Trophoblast cell (in vitro differentiated cells and primary cell): ENCODE measurements around the gene MSH4. TPM values are rescaled to one million over a fixed set of nuclear protein-coding genes. Genes with fewer than 3 reads are reported as not detected.
"Not testable (repeated sequence)": the region's sequence is repeated elsewhere in the genome, so short reads cannot be mapped to it uniquely, and the experiment has no call there.

ENCODE experiments used
- DNase-seq, 2 donors: peaks; one replicate each; pipeline ENCODE4 v3.0.0-alpha.2; 2016
- H2AFZ ChIP-seq: 2 replicates; pipeline ENCODE4 v1.6.1; 2013; ENCODE audit warnings: low read length, moderate library complexity, mild to moderate bottlenecking; ENCODE audit not compliant: insufficient read depth, poor library complexity
- H2AK5ac ChIP-seq: 2 replicates; pipeline ENCODE4 v1.6.1; 2013; ENCODE audit warnings: mild to moderate bottlenecking, low read length
- H2BK120ac ChIP-seq: 2 replicates; pipeline ENCODE4 v1.6.1; 2013; ENCODE audit warnings: low read length, mild to moderate bottlenecking, moderate library complexity; ENCODE audit not compliant: insufficient read depth, poor library complexity
- H2BK12ac ChIP-seq: 2 replicates; pipeline ENCODE4 v1.6.1; 2013; ENCODE audit warnings: mild to moderate bottlenecking, low read length, moderate library complexity
- H2BK5ac ChIP-seq: 2 replicates; pipeline ENCODE4 v1.6.1; 2013; ENCODE audit warnings: low read length, low read depth, moderate library complexity, mild to moderate bottlenecking; ENCODE audit not compliant: poor library complexity
- H3K14ac ChIP-seq: 2 replicates; pipeline ENCODE4 v1.6.1; 2013; ENCODE audit warnings: mild to moderate bottlenecking, low read length
- H3K18ac ChIP-seq: 2 replicates; pipeline ENCODE4 v1.6.1; 2013; ENCODE audit warnings: mild to moderate bottlenecking, low read length
- H3K23ac ChIP-seq: 2 replicates; pipeline ENCODE4 v1.6.1; 2013; ENCODE audit warnings: low read length
- H3K27ac ChIP-seq: 2 replicates; pipeline ENCODE4 v1.5.1; 2013; ENCODE audit warnings: low read depth, mild to moderate bottlenecking, inconsistent platforms, low read length, moderate library complexity
- H3K27me3 ChIP-seq: 2 replicates; pipeline ENCODE4 v1.6.1; 2013; ENCODE audit warnings: inconsistent platforms, mild to moderate bottlenecking, low read length, moderate library complexity; ENCODE audit not compliant: insufficient read depth
- H3K36me3 ChIP-seq, 2 experiments: 1 replicate in 1 of 2; 2 replicates in 1 of 2; pipeline ENCODE4 v1.6.1; 2013; ENCODE audit warnings: low read length in 2 of 2, mild to moderate bottlenecking in 2 of 2, moderate library complexity in 1 of 2; ENCODE audit not compliant: insufficient read depth in 2 of 2, control insufficient read depth in 1 of 2
- H3K4ac ChIP-seq: 2 replicates; pipeline ENCODE4 v1.6.1; 2013; ENCODE audit warnings: low read depth, mild to moderate bottlenecking, low read length, moderate library complexity
- H3K4me1 ChIP-seq, 2 experiments: 1 replicate in 1 of 2; 2 replicates in 1 of 2; pipeline ENCODE4 v1.6.1; 2013; ENCODE audit warnings: low read length in 2 of 2, mild to moderate bottlenecking in 2 of 2, moderate library complexity in 1 of 2; ENCODE audit not compliant: insufficient read depth in 2 of 2, control insufficient read depth in 1 of 2
- H3K4me2 ChIP-seq: 2 replicates; pipeline ENCODE4 v1.6.1; 2013; ENCODE audit warnings: inconsistent platforms, mild to moderate bottlenecking, low read length, moderate library complexity
- H3K4me3 ChIP-seq: 2 replicates; pipeline ENCODE4 v1.5.1; 2013; ENCODE audit warnings: mild to moderate bottlenecking, low read depth, low read length, inconsistent platforms
- H3K79me1 ChIP-seq: one replicate; pipeline ENCODE4 v1.6.1; 2013; ENCODE audit warnings: low read length
- H3K79me2 ChIP-seq: 2 replicates; pipeline ENCODE4 v1.6.1; 2013; ENCODE audit warnings: low read length, mild to moderate bottlenecking; ENCODE audit not compliant: control insufficient read depth, insufficient read depth, poor library complexity
- H3K9ac ChIP-seq: 2 replicates; pipeline ENCODE4 v1.6.1; 2013; ENCODE audit warnings: mild to moderate bottlenecking, low read length
- H3K9me3 ChIP-seq: 2 replicates; pipeline ENCODE4 v1.6.1; 2013; ENCODE audit warnings: low read depth, mild to moderate bottlenecking, control low read depth, inconsistent platforms, low read length; ENCODE audit not compliant: insufficient read depth
- H4K12ac ChIP-seq: 2 replicates; pipeline ENCODE4 v1.6.1; 2013; ENCODE audit warnings: low read depth, mild to moderate bottlenecking, low read length, moderate library complexity
- H4K8ac ChIP-seq: 2 replicates; pipeline ENCODE4 v1.6.1; 2013; ENCODE audit warnings: low read depth, mild to moderate bottlenecking, low read length, moderate library complexity
- H4K91ac ChIP-seq: one replicate; pipeline ENCODE4 v1.6.1; 2013; ENCODE audit warnings: low read depth, mild to moderate bottlenecking, low read length, moderate library complexity
- WGBS: extraction: QIAGEN DNeasy Blood & Tissue Kit; methylation state at CpG from one replicate; pipeline ENCODE4 v1.1.7; 2013; ENCODE audit warnings: missing lambda C conversion rate; ENCODE audit not compliant: insufficient read length, insufficient coverage; ENCODE audit errors: extremely low coverage; 5-methylcytosine and 5-hydroxymethylcytosine counted together
- polyA plus RNA-seq: library from polyadenylated mRNA; stranded (reverse); fragments of 200-250 nt; gene quantifications from 2 replicates; pipeline ENCODE4 v1.2.3, GENCODE V29; 2013

MSH4 gene
- polyA plus RNA-seq: 0.01 and 0.04 TPM in 2 replicates

DNA sequence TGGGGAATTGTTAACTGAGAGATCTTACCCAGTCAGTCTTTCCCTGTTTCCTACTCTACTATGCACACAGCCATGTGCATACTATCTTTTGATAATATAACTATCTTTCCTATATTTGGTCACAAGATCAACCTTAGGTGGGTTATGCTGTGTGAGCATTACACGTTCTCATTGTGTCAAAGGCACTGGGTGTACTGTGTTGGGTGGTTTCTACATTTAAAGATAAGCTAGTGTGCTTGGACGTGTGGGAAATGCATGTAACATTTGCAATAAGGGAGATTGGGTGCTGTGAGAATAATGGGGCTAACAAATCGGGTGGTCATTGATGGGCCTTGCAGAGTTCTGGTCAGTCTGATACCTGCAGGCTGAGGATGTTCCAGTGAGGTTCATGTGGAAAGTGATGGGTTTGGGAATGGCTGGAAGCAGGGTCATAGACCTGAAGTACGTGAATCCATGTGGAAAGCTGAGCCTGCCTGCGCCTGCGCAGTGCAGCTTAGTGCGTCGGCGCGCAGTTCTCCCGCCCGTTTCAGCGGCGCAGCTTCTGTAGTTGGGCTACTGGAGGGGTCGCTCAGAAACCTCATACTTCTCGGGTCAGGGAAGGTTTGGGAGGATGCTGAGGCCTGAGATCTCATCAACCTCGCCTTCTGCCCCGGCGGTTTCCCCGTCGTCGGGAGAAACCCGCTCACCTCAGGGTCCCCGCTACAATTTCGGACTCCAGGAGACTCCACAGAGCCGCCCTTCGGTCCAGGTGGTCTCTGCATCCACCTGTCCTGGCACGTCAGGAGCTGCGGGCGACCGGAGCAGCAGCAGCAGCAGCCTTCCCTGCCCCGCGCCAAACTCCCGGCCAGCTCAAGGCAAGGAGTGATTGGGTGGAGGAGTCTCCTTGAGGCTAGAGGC is at the start of gene MSH4:
Gene MSH4 (plus strand): TSS at position 507 of the 897 bp plus-strand sequence. CDS start 104 bp downstream, at position 611.
- no peak within 1 kb of the TSS for H3K4me2 ChIP-seq
- no peak within 1 kb of the TSS for H3K4me3 ChIP-seq
- no peak within 1 kb of the TSS for H4K12ac ChIP-seq
- no peaks in the 10 kb centered on the region for H3K4me1 ChIP-seq
- H3K27me3 ChIP-seq: no peaks in the 10 kb centered on the region
- peaks cover 24 to 29% of the 10 kb centered on the region in 2 experiments for H3K36me3 ChIP-seq
- H4K91ac ChIP-seq: no peak within 1 kb of the TSS
- no peak within 1 kb of the TSS for H3K4ac ChIP-seq
- H2AFZ ChIP-seq: no peak within 1 kb of the TSS
- H3K27ac ChIP-seq: no peak within 1 kb of the TSS
- peak in 1 of 2 donors; percentile 54 for DNase-seq
- H3K9ac ChIP-seq: no peak within 1 kb of the TSS
- no peak within 1 kb of the TSS for H2BK12ac ChIP-seq
- H3K18ac ChIP-seq: no peak within 1 kb of the TSS
- no peak within 1 kb of the TSS for H3K14ac ChIP-seq
- no CpG with 5 or more reads among the region's 34 CpGs for WGBS
- H4K8ac ChIP-seq: no peak within 1 kb of the TSS
- H3K79me1 ChIP-seq: no peaks in the 10 kb centered on the region
- H2BK5ac ChIP-seq: no peak within 1 kb of the TSS
- H3K9me3 ChIP-seq: no peaks in the 10 kb centered on the region
- H2BK120ac ChIP-seq: no peak within 1 kb of the TSS
- H2AK5ac ChIP-seq: no peak within 1 kb of the TSS
- H3K79me2 ChIP-seq: no peaks in the 10 kb centered on the region
- no peak within 1 kb of the TSS for H3K23ac ChIP-seq

DNA sequence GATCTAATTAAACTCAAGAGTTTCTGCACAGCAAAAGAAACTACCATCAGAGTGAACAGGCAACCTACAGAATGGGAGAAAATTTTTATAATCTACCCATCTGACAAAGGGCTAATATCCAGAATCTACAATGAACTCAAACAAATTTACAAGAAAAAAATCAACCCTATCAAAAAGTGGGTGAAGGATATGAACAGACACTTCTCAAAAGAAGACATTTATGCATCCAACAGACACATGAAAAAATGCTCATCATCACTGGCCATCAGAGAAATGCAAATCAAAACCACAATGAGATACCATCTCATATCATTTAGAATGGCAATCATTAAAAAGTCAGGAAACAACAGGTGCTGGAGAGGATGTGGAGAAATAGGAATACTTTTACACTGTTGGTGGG is 39.5 kb upstream of the MSH4 start:
- H3K4me1 ChIP-seq, H3K9ac ChIP-seq, H2AFZ ChIP-seq, H3K79me2 ChIP-seq, H3K23ac ChIP-seq, H3K18ac ChIP-seq, DNase-seq, H4K91ac ChIP-seq, H3K14ac ChIP-seq, H2BK120ac ChIP-seq, H3K27ac ChIP-seq, H3K79me1 ChIP-seq, H4K8ac ChIP-seq, H2BK5ac ChIP-seq, H3K27me3 ChIP-seq, H4K12ac ChIP-seq, H2BK12ac ChIP-seq, H2AK5ac ChIP-seq, H3K4me2 ChIP-seq, H3K9me3 ChIP-seq, H3K4ac ChIP-seq, H3K4me3 ChIP-seq: not testable (repeated sequence)
- H3K36me3 ChIP-seq: peaks cover 15 to 16% of the 10 kb centered on the region in 2 experiments

DNA sequence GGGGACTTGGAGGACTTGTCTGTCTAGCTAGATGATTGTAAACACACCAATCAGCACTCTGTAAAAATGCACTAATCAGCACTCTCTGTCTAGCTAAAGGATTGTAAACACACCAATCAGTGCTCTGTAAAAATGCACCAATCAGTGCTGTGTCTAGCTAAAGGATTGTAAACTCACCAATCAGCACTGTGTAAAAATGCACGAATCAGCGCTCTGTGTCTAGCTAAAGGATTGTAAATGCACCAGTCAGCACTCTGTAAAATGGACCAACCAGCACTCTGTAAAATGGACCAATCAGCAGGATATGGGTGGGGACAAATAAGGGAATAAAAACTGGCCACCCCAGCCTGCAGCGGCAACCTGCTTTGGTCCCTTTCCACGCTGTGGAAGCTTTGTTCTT is 38.1 kb upstream of the MSH4 start:
- not testable (repeated sequence) for H4K12ac ChIP-seq, H4K8ac ChIP-seq, H3K79me1 ChIP-seq, H2AK5ac ChIP-seq, H2BK120ac ChIP-seq, H3K23ac ChIP-seq, H4K91ac ChIP-seq, H3K4me2 ChIP-seq, H3K27me3 ChIP-seq, H3K18ac ChIP-seq, H2BK12ac ChIP-seq, H3K4ac ChIP-seq, H3K4me1 ChIP-seq, H2AFZ ChIP-seq, H2BK5ac ChIP-seq, H3K4me3 ChIP-seq, H3K27ac ChIP-seq, H3K9me3 ChIP-seq, H3K14ac ChIP-seq, H3K79me2 ChIP-seq, H3K9ac ChIP-seq, DNase-seq
- WGBS: no CpG with 5 or more reads among the region's 4 CpGs
- peaks cover 15 to 16% of the 10 kb centered on the region in 2 experiments for H3K36me3 ChIP-seq

DNA sequence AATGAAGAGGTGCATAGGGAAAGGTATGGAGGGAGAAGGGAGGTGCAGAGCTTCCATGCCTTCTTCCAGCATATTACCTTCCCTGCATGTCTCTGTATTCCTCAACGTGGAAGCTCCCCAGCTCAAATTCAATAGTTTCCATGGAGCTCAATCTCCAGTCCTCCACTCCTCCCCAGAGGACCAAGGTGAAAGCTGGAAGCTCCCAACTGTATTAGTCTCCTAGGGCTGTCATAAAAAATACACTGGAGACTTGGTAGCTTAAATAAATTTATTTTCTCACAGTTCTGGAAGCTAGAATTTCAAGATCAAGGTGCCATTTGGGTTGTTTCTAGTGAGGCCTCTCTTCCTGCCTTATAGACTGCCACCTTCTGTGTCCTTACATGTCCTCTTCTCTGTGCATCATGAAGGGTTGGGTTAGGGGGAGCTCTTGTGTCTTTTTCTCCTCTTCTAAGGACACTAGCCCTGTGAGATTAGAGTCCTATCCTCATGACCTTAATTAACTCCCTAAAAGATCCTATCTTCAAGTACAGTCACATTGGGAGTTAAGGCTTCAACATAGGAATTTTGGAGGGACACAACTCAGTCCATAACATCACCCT is 32.5 kb upstream of the MSH4 start:
- H2AFZ ChIP-seq: no peak overlapping the region
- H2BK5ac ChIP-seq: no peak overlapping the region
- DNase-seq: no peak
- H2AK5ac ChIP-seq: no peak overlapping the region
- no CpG with 5 or more reads among the region's 1 CpG for WGBS
- no peaks in the 10 kb centered on the region for H3K4me1 ChIP-seq
- no peak overlapping the region for H2BK12ac ChIP-seq
- no peak overlapping the region for H2BK120ac ChIP-seq
- no peak overlapping the region for H4K91ac ChIP-seq
- H3K4me3 ChIP-seq: no peak overlapping the region
- H4K12ac ChIP-seq: no peak overlapping the region
- no peak overlapping the region for H4K8ac ChIP-seq
- no peak overlapping the region for H3K27ac ChIP-seq
- H3K79me1 ChIP-seq: no peaks in the 10 kb centered on the region
- H3K4ac ChIP-seq: no peak overlapping the region
- no peaks in the 10 kb centered on the region for H3K27me3 ChIP-seq
- H3K9ac ChIP-seq: no peak overlapping the region
- no peaks in the 10 kb centered on the region for H3K79me2 ChIP-seq
- no peaks in the 10 kb centered on the region for H3K9me3 ChIP-seq
- H3K4me2 ChIP-seq: no peak overlapping the region
- no peaks in the 10 kb centered on the region for H3K36me3 ChIP-seq
- H3K23ac ChIP-seq: no peak overlapping the region
- H3K14ac ChIP-seq: no peak overlapping the region
- no peak overlapping the region for H3K18ac ChIP-seq
